SK-N-MC (cell line): ENCODE results near the gene TRPM7.

Experiments
- EZH2 ChIP-seq: fragments of 200-600 bp; sonication (generic); IDR thresholded peaks from one replicate; pipeline ENCODE4 v1.6.1; 2017; ENCODE audit warnings: antibody characterized with exemption
- FOXP2 ChIP-seq: optimal IDR thresholded peaks from 2 replicates; pipeline ENCODE3; 2011; ENCODE audit warnings: mild to moderate bottlenecking, moderate library complexity; ENCODE audit not compliant: insufficient read depth; ENCODE audit errors: extremely low read length, control extremely low read depth
- POLR2AphosphoS5 ChIP-seq: IDR thresholded peaks from 2 replicates; pipeline ENCODE4 v1.6.1; 2012; ENCODE audit warnings: mild to moderate bottlenecking, low read depth, low read length, borderline replicate concordance

GRCh38 chr15:50676799-50677483 is 9.7 kb downstream of the TRPM7 start:
- TF ChIP-seq EZH2 (no peak), POLR2AphosphoS5 (no peak), FOXP2 (no peak)
